Testis (tissue), 3 donors: ENCODE data around the gene BOC. TPM values are rescaled to one million over a fixed set of nuclear protein-coding genes. Genes with fewer than 3 reads are reported as not detected.

Source experiments
- DNase-seq: peaks from one replicate; pipeline ENCODE4 v3.0.0-alpha.2; 2019
- H3K27ac ChIP-seq, 2 donors: fragments of 200-600 bp; sonication (generic); one replicate each; pipeline ENCODE4 v1.5.1; 2019
- H3K27me3 ChIP-seq: fragments of 200-600 bp; sonication (generic); one replicate; pipeline ENCODE4 v1.5.1; 2019
- H3K36me3 ChIP-seq: fragments of 200-600 bp; sonication (generic); one replicate; pipeline ENCODE4 v1.5.1; 2017; ENCODE audit warnings: low read depth; ENCODE audit errors: missing control alignments
- H3K4me1 ChIP-seq: fragments of 200-600 bp; sonication (generic); one replicate; pipeline ENCODE4 v1.5.1; 2019
- H3K4me3 ChIP-seq, 2 donors: fragments of 200-600 bp; sonication (generic); one replicate each; pipeline ENCODE4 v1.5.1; 2017 to 2019
- H3K9me3 ChIP-seq: fragments of 200-600 bp; sonication (generic); one replicate; pipeline ENCODE4 v1.5.1; 2017
- CTCF ChIP-seq, 3 experiments: fragments of 450-650 bp in 2 of 3; fragments of 200-600 bp in 1 of 3; sonication (generic) in 1 of 3; IDR thresholded peaks; one replicate each; pipeline ENCODE4 v1.5.1; 2016 to 2019; ENCODE audit warnings: antibody characterized with exemption in 3 of 3, mild to moderate bottlenecking in 2 of 3, moderate library complexity in 1 of 3
- POLR2A ChIP-seq: fragments of 450-650 bp; IDR thresholded peaks from one replicate; pipeline ENCODE4 v1.6.1; 2017; ENCODE audit warnings: antibody characterized with exemption, mild to moderate bottlenecking, moderate library complexity
- WGBS, 2 donors: methylation state at CpG; one replicate each; pipeline ENCODE4 v1.1.5; 2018; 5-methylcytosine and 5-hydroxymethylcytosine counted together
- intact Hi-C: fragments of 100-400 bp; cut with DNase I; formaldehyde crosslinking; loops from one replicate; pipeline ENCODE4 v1.15.1; 2023; ENCODE audit warnings: low total_unique reads
- polyA plus RNA-seq: library from polyadenylated mRNA; stranded (reverse); fragments of 350-450 nt; fragmentation: Illumina TruSeq; extraction: RNeasy Lipid Tissue Mini Kit (QIAGEN cat#74804); gene quantifications from one replicate; pipeline ENCODE4 v1.2.3, GENCODE V29; 2014; ENCODE audit warnings: low read depth, low replicate concordance; ENCODE audit not compliant: insufficient read depth
- total RNA-seq, 2 donors: library from RNA; depleted of rRNA; stranded (reverse); fragments of >200 nt; gene quantifications; one replicate each; pipeline ENCODE4 v1.2.3, GENCODE V29; 2016

Gene BOC
- total and polyA plus RNA-seq, 3 donors from 2014 or later = 24.5 to 33.6 (median 28.4) TPM

DNA sequence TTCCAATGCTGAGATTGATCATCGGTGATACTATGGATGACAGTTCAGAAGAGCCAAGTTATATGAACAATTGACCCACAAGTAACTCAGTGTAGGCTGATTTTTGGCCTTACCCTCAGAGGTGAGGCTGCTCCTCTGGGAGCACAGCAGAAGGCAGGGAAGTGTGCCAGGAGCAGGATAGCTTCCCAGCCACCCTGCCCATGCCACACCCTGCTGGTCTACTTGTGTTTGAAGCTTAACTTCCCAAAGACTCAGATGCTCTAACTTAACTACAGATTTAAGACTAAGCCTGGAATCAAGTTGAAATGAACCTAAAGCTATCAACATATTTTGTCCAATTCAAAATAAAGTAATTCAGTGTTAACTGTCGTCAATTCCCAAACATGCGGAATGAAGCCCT is 77.5 kb downstream of the BOC start:
- Histone ChIP-seq H3K36me3 (no peaks in the 10 kb centered on the region), H3K4me3 (no peak overlapping the region), H3K27me3 (no peaks in the 10 kb centered on the region), H3K4me1 (peaks cover 17% of the 10 kb centered on the region), H3K9me3 (no peaks in the 10 kb centered on the region), H3K27ac (no peak overlapping the region)
- intact Hi-C loops = no loop called here
- no peak for DNase-seq
- no peak for TF ChIP-seq CTCF (IDR thresholded peaks at IDR 0.05)
- TF ChIP-seq POLR2A = no peak
- 79 to 91% methylated on average over 3 of the region's 3 CpGs for WGBS, 2 donors

- Histone ChIP-seq H3K27me3 (no peaks in the 10 kb centered on the region), H3K9me3 (no peaks in the 10 kb centered on the region), H3K36me3 (no peaks in the 10 kb centered on the region), H3K4me1 (peaks cover 11% of the 10 kb centered on the region), H3K4me3 (no peak overlapping the region), H3K27ac (no peak overlapping the region)
- WGBS, 2 donors = 49 to 52% methylated on average over 6 of the region's 6 CpGs
- TF ChIP-seq POLR2A = no peak
- no peak for TF ChIP-seq CTCF (IDR thresholded peaks at IDR 0.05)
- intact Hi-C loops = no loop called here
- no peak for DNase-seq
Observed at GRCh38 chr3:113291572-113291971, 80.2 kb downstream of the BOC start.

DNA sequence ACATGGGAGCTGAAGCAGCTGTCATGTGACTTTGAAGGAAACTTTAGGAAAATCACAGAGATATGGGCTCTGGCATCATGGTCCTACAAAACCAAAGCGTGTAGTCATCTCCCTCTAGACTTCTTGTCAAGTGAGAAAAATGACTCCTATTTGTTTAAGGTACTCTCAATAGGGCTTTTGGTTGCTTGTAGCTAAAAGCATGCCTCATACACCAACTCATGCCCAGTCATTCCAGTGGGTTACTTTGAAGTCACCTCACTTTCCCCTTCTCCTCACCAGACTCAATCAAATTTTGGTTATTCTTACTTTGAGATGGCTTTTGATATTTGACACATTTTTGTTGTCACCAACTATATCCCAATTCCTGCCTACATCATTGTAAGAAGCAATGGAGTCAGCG is 81.6 kb downstream of the BOC start:
- intact Hi-C loops = no loop called here

GRCh38 chr3:113293348-113293747 is 82.0 kb downstream of the BOC start:
- intact Hi-C loops = no loop called here
- no peaks in the 10 kb centered on the region for H3K4me1 ChIP-seq
- DNase-seq = no peak
- H3K36me3 ChIP-seq = no peaks in the 10 kb centered on the region
- H3K27me3 ChIP-seq = no peaks in the 10 kb centered on the region
- H3K4me3 ChIP-seq = no peak overlapping the region
- no peak for TF ChIP-seq POLR2A
- no peak for TF ChIP-seq CTCF (IDR thresholded peaks at IDR 0.05)
- no peaks in the 10 kb centered on the region for H3K9me3 ChIP-seq
- 93 to 94% methylated on average over 1 of the region's 1 CpG for WGBS, 2 donors
- no peak overlapping the region for H3K27ac ChIP-seq

More for the DNA sequence above, 81.6 kb downstream of the BOC start:
- TF ChIP-seq POLR2A (no peak), CTCF (IDR thresholded peaks at IDR 0.05) (no peak)
- H3K27ac ChIP-seq = no peak overlapping the region
- H3K9me3 ChIP-seq = no peaks in the 10 kb centered on the region
- no peaks in the 10 kb centered on the region for H3K36me3 ChIP-seq
- H3K27me3 ChIP-seq = no peaks in the 10 kb centered on the region
- no peak for DNase-seq
- no peak overlapping the region for H3K4me3 ChIP-seq
- WGBS, 2 donors = 91 to 96% methylated on average over 2 of the region's 2 CpGs
- H3K4me1 ChIP-seq = no peaks in the 10 kb centered on the region

DNA sequence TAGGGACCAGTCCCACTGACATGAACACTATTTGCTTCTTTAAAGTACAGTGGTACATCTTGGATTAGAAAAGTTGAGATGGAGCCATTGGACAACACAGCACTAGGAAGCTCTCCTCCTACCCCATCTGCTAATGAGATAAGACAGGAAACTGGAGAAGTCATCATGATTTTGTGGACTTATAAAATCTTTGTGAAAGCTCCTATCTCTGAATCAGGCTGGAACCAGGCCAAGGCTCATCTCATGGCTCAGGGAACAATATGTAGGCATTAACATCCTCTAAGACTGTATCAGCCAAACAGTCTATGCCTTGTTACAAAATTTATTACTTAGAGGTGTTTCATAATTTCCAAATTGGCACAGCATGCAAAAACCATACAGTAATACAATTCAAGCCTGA is 84.1 kb downstream of the BOC start:
- DNase-seq = no peak
- intact Hi-C loops = no loop called here
- Histone ChIP-seq H3K9me3 (no peaks in the 10 kb centered on the region), H3K4me1 (no peaks in the 10 kb centered on the region), H3K36me3 (no peaks in the 10 kb centered on the region), H3K4me3 (no peak overlapping the region), H3K27me3 (no peaks in the 10 kb centered on the region), H3K27ac (no peak overlapping the region)
- no peak for TF ChIP-seq POLR2A
- no peak for TF ChIP-seq CTCF (IDR thresholded peaks at IDR 0.05)
